ENCODE measurements around the gene ITGBL1. TPM values are rescaled to one million over a fixed set of nuclear protein-coding genes. Genes with fewer than 3 reads are reported as not detected.

ITGBL1 gene
- total RNA-seq, 4 donors from 2014 or later = 7.7 to 10.4 (median 9.2) TPM

DNA sequence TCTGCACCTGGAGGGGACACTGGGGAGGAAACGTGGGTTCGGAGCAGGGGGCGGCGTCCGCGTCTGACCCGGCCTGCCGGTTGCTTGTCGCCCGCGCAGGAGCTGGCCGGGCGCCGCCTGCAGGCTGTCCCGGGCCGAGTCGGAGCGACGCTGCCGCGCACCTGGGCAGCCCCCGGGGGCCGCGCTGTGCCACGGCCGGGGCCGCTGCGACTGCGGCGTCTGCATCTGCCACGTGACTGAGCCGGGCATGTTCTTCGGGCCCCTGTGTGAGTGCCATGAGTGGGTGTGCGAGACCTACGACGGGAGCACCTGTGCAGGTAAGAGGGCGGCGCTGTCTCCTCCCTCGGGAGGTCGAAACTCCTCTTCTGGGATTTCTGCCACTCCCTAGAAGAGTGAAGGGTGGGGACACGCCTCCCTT is 1.3 kb downstream of the ITGBL1 start:
- H3K36me3 ChIP-seq = no peaks in the 10 kb centered on the region
- H3K4me3 ChIP-seq = peak overlapping the region; percentile 58
- peaks cover 24% of the 10 kb centered on the region for H3K4me1 ChIP-seq
- WGBS = 4% methylated on average over 38 of the region's 41 CpGs
- H3K27ac ChIP-seq = peak overlapping the region; percentile 60
- TF ChIP-seq, protein P1, sequence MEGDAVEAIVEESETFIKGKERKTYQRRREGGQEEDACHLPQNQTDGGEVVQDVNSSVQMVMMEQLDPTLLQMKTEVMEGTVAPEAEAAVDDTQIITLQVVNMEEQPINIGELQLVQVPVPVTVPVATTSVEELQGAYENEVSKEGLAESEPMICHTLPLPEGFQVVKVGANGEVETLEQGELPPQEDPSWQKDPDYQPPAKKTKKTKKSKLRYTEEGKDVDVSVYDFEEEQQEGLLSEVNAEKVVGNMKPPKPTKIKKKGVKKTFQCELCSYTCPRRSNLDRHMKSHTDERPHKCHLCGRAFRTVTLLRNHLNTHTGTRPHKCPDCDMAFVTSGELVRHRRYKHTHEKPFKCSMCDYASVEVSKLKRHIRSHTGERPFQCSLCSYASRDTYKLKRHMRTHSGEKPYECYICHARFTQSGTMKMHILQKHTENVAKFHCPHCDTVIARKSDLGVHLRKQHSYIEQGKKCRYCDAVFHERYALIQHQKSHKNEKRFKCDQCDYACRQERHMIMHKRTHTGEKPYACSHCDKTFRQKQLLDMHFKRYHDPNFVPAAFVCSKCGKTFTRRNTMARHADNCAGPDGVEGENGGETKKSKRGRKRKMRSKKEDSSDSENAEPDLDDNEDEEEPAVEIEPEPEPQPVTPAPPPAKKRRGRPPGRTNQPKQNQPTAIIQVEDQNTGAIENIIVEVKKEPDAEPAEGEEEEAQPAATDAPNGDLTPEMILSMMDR (IDR thresholded peaks at IDR 0.05) = peak in 1 of 2 donors; percentile 26
- TF ChIP-seq EP300 (IDR thresholded peaks at IDR 0.05) = no peak
- peaks cover 3% of the 10 kb centered on the region for H3K27me3 ChIP-seq
- DNase-seq (ENCODE audit: low spot score in 2 of 2) = no peak
- H3K9me3 ChIP-seq = no peaks in the 10 kb centered on the region

DNA sequence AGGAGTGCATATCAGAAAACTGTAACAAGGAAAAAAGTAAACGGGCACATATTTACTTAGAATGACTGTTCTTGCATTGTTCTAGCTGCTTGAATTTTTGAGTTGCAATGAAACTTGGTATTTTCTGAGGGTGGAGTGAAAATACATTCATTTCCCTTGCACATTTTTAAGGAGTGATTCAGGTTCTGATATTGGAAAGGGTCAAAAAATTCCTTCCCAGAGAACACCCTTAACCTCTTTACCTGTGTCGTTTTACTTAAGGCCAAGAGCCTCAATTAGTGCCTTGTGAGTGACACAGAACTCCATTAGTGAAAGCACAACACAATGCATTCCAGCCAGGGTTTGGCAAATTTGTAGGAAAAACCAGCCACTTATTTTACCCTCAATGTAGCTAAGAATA is 2.3 kb downstream of the ITGBL1 start:
- Histone ChIP-seq H3K27ac (no peak overlapping the region), H3K36me3 (no peaks in the 10 kb centered on the region), H3K27me3 (peaks cover 3% of the 10 kb centered on the region), H3K4me1 (peaks cover 24% of the 10 kb centered on the region), H3K9me3 (no peaks in the 10 kb centered on the region), H3K4me3 (no peak overlapping the region)
- DNase-seq (ENCODE audit: low spot score in 2 of 2) = no peak
- 65% methylated on average over 2 of the region's 2 CpGs for WGBS
- no peak for TF ChIP-seq POLR2A (IDR thresholded peaks at IDR 0.05)

DNA sequence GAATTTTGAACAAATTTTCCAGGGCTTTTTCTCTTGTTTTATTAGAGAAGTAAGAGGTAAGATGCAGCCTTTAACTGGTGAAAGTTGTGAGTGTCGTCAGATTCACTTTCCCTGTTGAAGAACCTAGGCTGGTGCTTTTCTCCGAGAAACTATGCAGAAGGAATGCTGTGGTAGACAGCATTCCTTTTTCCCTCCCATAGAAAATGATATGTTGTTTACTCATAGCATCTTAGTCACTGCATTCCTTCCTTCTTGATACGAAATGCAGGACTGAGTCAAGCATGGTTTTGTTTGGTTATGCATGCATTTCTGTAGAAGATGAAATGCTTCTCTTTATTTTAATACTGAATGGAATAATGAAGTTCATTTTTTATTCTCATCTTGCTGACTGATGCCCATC is 3.4 kb downstream of the ITGBL1 start:
- DNase-seq (ENCODE audit: low spot score in 2 of 2) = no peak
- WGBS = 41% methylated on average over 3 of the region's 3 CpGs
- TF ChIP-seq POLR2A (IDR thresholded peaks at IDR 0.05) (no peak), EP300 (IDR thresholded peaks at IDR 0.05) (no peak), POLR2AphosphoS5 (IDR thresholded peaks at IDR 0.05) (no peak)
- TF ChIP-seq, protein P1 (IDR thresholded peaks at IDR 0.05) = no peak
- Histone ChIP-seq H3K36me3 (no peaks in the 10 kb centered on the region), H3K4me1 (peaks cover 20% of the 10 kb centered on the region), H3K27ac (peak overlapping the region; percentile 30), H3K4me3 (no peak overlapping the region), H3K9me3 (no peaks in the 10 kb centered on the region), H3K27me3 (peaks cover 3% of the 10 kb centered on the region)

DNA sequence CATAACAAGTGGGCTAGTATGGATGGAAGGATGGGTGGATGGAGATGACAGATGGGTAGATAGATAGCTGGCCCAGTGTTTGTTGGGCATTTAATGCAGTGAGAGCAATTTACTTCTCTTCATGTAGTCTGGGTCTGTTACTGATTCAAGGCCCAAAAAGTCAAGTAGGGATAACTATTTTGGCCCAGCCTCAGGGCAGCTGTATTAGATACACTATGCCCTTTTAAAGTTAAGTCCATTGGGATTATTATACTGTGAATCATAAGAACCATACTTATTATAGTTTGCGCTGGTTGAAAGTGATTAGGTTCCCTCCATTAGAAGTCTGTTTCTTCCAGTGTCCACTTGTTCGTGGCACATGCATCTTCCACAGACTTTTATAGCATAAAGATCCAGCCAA is 4.7 kb downstream of the ITGBL1 start:
- WGBS = 75% methylated on average over 2 of the region's 2 CpGs
- H3K27me3 ChIP-seq = peaks cover 3% of the 10 kb centered on the region
- H3K36me3 ChIP-seq = no peaks in the 10 kb centered on the region
- no peak for TF ChIP-seq POLR2AphosphoS5 (IDR thresholded peaks at IDR 0.05)
- TF ChIP-seq POLR2A (IDR thresholded peaks at IDR 0.05) = no peak
- TF ChIP-seq, protein P1 (IDR thresholded peaks at IDR 0.05) = no peak
- TF ChIP-seq EP300 (IDR thresholded peaks at IDR 0.05) = no peak
- no peak for DNase-seq (ENCODE audit: low spot score in 2 of 2)
- no peaks in the 10 kb centered on the region for H3K9me3 ChIP-seq
- H3K4me3 ChIP-seq = no peak overlapping the region
- no peak overlapping the region for H3K27ac ChIP-seq
- H3K4me1 ChIP-seq = peaks cover 12% of the 10 kb centered on the region

DNA sequence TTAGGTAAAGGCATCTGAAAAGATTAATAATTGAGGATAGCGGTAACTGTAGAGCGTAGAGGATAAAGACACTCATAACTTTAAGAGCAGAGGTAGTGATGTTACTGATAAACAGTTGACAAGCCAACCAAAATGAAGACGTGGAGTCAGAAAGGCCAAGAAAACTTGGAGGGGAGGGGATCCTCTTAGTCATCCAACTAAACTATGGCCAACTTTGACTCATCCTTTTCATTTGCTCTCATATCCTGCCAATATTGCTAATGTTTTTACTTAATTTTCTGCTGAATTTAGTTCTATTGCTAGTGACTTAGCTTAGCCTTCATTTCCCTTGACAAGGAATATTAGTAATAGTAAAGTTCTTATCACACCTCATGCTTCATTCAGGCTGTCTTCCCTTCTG is 13.4 kb downstream of the ITGBL1 start:
- H3K36me3 ChIP-seq = no peaks in the 10 kb centered on the region
- H3K9me3 ChIP-seq = no peaks in the 10 kb centered on the region
- TF ChIP-seq, protein P1 (IDR thresholded peaks at IDR 0.05) = no peak
- TF ChIP-seq EP300 (IDR thresholded peaks at IDR 0.05) (no peak), POLR2AphosphoS5 (IDR thresholded peaks at IDR 0.05) (no peak), POLR2A (IDR thresholded peaks at IDR 0.05) (no peak)
- no peak overlapping the region for H3K4me3 ChIP-seq
- H3K4me1 ChIP-seq = no peaks in the 10 kb centered on the region
- no peak for DNase-seq (ENCODE audit: low spot score in 2 of 2)
- no peak overlapping the region for H3K27ac ChIP-seq
- 58% methylated on average over 3 of the region's 3 CpGs for WGBS
- H3K27me3 ChIP-seq = no peaks in the 10 kb centered on the region

DNA sequence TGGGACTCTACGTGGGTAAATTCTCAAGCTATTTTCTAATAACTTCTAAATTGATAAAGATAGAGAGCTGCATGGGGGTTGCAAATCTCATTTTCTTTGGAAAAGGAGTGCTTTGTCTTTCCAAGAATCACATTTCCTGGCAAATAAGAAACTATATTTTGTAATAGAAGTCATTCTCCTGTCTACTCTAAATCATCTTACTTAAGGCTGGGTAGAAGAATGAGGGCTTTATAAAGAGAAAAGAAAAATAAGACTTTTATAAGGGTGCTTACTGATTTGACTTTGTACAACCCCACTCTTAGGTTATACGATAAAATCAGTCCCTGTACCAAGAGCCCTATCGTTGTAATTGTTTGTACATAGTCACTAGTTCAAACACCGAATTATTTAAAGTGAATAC is 14.9 kb downstream of the ITGBL1 start:
- Histone ChIP-seq H3K27me3 (no peaks in the 10 kb centered on the region), H3K4me1 (no peaks in the 10 kb centered on the region), H3K4me3 (no peak overlapping the region), H3K9me3 (no peaks in the 10 kb centered on the region), H3K36me3 (no peaks in the 10 kb centered on the region), H3K27ac (no peak overlapping the region)
- TF ChIP-seq, protein P1 (IDR thresholded peaks at IDR 0.05) = no peak
- TF ChIP-seq POLR2A (IDR thresholded peaks at IDR 0.05) (no peak), POLR2AphosphoS5 (IDR thresholded peaks at IDR 0.05) (no peak), EP300 (IDR thresholded peaks at IDR 0.05) (no peak)
- DNase-seq (ENCODE audit: low spot score in 2 of 2) = no peak
- WGBS = 83% methylated on average over 4 of the region's 4 CpGs

Measured in suprapubic skin (tissue), 4 donors.